Lung microvascular endothelial cell (primary cell): ENCODE results near the gene PRUNE2. TPM values are rescaled to one million over a fixed set of nuclear protein-coding genes. Genes with fewer than 3 reads are reported as not detected.
"Not testable (repeated sequence)": the region's sequence is repeated elsewhere in the genome, so short reads cannot be mapped to it uniquely, and the experiment has no call there.

Experiments
- DNase-seq, 2 donors: peaks; one replicate each; pipeline versions ENCODE4 v3.0.0 to v3.0.0-alpha.2; 2010; ENCODE audit warnings: low read depth in 2 of 2
- total RNA-seq: library from RNA; depleted of rRNA; stranded (reverse); fragments of >200 nt; gene quantifications from 2 replicates; pipeline ENCODE4 v1.2.1, GENCODE V29; 2014

PRUNE2 gene, protein sequence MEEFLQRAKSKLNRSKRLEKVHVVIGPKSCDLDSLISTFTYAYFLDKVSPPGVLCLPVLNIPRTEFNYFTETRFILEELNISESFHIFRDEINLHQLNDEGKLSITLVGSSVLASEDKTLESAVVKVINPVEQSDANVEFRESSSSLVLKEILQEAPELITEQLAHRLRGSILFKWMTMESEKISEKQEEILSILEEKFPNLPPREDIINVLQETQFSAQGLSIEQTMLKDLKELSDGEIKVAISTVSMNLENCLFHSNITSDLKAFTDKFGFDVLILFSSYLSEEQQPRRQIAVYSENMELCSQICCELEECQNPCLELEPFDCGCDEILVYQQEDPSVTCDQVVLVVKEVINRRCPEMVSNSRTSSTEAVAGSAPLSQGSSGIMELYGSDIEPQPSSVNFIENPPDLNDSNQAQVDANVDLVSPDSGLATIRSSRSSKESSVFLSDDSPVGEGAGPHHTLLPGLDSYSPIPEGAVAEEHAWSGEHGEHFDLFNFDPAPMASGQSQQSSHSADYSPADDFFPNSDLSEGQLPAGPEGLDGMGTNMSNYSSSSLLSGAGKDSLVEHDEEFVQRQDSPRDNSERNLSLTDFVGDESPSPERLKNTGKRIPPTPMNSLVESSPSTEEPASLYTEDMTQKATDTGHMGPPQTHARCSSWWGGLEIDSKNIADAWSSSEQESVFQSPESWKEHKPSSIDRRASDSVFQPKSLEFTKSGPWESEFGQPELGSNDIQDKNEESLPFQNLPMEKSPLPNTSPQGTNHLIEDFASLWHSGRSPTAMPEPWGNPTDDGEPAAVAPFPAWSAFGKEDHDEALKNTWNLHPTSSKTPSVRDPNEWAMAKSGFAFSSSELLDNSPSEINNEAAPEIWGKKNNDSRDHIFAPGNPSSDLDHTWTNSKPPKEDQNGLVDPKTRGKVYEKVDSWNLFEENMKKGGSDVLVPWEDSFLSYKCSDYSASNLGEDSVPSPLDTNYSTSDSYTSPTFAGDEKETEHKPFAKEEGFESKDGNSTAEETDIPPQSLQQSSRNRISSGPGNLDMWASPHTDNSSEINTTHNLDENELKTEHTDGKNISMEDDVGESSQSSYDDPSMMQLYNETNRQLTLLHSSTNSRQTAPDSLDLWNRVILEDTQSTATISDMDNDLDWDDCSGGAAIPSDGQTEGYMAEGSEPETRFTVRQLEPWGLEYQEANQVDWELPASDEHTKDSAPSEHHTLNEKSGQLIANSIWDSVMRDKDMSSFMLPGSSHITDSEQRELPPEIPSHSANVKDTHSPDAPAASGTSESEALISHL (N-terminal part only)
- total RNA-seq: 8.5 and 16.6 TPM in 2 replicates

DNA sequence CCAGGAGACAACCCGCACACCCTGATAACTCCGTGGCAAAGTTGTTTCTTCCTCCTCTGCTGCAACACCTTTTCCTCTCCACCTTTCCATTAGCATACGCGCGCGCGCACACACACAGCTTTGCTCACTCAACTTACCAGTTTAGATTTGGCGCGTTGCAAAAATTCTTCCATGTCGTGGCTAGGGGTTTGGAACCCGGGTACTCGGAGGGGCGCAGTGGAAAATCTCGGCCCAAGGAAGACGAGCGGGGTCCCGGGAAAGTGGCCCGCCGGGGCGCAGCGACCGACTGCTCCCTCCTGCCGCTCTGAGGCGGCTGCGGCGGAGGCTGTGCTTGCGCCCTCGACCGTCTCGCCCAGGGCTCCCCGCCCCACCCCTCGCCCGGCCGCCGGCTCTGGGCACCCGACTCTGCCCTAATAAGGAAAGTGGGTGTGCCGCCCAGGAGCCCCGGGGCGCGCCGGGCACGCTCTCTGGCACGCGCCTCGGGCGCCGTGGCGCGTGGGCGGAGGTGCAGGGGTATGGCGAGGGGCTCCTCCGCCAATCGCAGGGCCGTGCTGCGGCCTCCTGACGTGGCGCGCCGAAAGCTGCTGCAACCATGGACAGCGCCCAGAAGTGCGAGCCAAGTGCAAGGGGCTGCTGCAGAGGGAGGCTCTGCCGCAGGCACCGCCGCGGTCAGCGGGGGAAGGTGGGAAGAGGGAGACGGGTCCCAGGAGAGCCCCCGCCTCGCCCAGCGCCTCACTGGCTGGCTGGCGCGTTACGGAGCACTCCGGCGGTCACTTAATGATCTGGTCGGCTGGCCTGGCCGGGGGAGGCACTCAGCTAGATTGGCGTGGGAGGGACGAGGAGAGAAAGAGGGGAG is at the start of gene PRUNE2:
TSS of gene PRUNE2 (minus strand) at position 324 of the 856 bp plus-strand sequence. CDS start at position 173, 151 bp downstream.
- peak; percentile 49 to 60 for DNase-seq

DNA sequence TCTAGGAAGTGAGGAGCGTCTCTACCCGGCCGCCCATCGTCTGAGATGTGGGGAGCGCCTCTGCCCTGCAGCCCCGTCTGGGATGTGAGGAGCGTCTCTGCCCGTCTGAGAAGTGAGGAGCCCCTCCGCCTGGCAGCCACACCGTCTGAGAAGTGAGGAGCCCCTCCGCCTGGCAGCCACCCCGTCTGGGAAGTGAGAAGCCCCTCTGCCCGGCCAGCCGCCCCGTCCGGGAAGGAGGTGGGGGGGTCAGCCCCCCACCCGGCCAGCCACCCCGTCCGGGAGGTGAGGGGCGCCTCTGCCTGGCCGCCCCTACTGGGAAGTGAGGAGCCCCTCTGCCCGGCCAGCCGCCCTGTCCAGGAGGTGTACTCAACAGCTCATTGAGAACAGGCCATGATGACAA is 49.5 kb upstream of the PRUNE2 start:
- DNase-seq: not testable (repeated sequence)

DNA sequence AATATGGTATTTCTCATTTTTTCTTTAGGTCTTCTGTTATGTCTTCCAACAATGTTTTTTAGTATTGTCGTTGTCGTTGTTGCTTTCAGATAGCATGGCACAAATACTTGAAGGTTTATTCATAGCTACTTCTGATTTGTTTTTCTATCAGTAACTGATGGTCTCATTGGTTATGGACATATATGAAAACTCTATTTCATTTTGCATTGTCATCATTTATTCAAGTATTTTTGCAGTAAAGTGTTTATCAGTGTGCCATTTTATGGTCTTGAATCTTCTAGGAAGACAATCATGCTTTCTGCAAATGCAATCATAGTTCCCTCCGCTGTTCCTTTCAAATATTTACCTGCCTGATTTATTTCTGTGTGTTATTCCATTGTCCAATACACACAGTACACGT is 44.0 kb upstream of the PRUNE2 start:
- DNase-seq: no peak

DNA sequence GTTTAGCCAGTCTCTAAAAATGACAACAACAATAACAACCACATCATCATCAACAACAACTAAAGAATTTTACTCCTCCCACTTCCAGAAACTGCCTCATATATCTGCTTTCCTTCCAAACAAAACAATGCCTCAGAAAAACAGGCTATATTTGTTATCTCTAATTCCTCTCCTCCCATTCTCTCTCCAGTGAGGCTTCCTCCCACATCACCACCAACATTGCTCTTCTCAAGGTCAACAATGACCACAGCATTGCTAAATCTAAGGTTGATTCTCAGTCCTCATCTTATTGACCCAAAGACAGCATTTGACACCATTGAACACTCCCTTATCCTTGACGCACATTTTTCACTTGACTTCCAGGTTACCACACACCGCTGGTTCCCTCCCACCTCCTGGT is 38.1 kb upstream of the PRUNE2 start:
- no peak for DNase-seq

DNA sequence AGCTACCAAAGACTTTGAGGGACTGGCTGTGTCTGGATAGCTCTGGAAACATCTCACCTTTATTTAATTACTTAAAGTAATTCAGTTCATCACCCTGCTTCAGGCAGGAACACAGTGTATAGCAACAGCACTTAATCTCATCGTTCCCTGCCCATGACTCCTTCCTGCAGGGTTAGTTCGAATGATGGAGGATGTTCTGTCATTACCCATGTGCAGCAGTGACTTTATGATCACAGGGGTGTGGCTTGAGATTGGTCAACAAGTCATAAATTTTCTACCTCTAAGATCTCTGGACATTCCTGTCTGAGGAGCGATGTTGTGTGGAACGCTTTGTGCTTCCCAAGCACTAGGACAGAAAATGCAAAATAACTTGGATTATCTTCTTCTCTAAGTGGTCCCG is 37.1 kb upstream of the PRUNE2 start:
- DNase-seq: no peak

DNA sequence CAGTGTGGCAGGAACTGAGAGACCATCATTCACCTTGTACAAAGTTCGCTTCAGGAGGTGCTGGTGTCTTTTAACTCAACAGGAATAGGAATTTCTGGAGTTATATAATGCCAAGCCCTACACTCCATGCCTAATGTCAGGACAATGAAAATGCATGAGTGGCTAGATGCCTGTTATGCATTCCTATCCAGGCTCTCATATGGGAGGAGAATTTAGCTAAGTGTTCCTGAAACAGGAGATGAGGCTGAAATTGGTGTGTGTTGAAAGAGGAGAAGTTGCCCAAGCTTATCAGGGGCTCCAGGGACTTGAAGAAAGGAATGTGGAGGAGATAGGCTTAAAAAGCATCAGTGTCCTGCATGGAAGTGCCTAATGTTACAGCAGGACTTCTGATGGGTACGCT is 26.8 kb upstream of the PRUNE2 start:
- no peak for DNase-seq

DNA sequence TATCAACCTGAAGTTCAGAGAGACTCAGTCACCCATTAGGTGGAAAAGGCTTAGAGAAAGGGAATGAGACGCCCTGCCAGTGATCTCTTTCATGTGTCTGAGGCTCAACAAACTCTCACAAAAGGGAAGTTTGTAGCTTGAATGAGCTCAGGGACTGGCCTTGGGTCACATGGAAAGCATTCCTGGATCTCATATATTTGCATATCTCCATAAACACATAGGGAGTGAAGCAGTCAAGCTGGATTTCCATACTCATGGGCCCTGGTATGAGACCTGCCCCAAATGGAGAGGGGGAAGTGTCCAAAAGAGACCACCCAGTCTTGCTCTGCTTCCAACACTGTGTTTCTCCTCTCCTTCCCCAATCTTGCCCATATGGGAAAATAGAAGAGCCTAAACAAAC is 26.4 kb upstream of the PRUNE2 start:
- DNase-seq: no peak

DNA sequence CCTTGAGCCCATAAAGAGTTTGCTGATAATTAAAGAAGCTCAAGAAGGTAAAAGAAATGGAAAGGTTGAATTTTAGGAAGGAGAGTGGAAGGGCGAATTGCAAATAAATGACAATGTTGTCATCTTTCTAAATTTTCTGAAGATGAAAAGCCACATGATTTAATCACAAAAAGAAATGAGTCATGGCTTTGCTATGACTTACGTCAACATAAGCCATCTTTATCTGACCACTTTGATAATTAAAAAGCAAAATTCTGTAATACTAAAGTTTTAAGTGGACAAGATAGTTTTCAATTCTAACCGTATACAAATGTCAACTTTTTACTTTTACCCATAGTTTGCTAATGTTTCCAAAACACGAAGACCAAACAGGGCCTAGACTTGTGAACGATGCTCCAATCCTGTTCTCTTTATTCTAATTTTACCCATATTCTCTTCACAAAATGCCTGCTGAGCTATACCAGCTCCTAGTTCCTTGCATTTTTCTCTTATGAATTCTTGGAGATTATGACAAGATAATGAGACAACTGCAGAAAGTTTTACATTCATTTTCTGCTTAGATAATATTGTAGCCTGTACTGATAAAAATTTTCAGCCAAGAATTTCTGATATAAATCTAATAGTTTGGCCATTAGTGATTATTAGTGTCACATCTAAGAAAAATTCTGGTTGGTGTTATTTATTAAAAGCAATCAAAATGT is 21.8 kb upstream of the PRUNE2 start:
- DNase-seq: no peak

DNA sequence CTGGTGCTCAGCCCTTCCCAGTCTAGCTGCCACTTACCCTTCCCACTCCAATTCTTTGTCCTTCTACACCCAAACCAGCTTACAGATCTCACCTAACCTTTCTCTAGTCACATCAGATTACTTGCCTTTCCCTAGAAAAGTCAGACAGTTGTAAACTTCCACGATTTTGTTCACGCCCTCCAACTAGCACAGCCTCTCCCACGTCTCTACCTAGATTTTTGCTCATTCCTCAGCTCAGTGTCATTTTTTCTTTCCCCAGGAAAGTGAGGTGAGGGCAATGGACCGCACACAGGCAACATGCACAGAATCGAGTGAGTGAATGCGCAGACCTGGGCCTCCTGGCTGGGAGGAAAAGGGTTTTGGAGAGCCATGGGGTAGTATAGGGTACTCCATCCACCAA is 20.9 kb upstream of the PRUNE2 start:
- no peak for DNase-seq

DNA sequence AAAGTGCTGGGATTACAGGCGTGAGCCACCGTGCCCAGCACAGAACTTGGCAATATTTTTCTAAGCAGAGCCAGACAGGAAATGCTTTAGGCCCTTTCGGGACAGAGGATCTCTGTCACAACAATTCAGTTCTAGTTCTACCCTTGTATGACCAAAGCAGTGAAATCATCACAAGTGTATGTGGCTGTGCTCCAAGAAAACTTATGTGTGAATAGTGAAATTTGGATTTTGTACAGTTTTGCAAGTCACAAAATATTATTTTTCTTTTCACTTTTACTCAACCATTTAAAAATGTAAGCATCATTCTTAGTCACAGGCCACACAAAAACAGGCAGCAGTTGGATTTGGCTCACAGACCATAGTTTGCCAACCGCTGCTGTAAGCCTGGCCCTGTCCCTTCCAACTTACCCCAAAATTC is 20.4 kb upstream of the PRUNE2 start:
- DNase-seq: peak; percentile 12 to 52

DNA sequence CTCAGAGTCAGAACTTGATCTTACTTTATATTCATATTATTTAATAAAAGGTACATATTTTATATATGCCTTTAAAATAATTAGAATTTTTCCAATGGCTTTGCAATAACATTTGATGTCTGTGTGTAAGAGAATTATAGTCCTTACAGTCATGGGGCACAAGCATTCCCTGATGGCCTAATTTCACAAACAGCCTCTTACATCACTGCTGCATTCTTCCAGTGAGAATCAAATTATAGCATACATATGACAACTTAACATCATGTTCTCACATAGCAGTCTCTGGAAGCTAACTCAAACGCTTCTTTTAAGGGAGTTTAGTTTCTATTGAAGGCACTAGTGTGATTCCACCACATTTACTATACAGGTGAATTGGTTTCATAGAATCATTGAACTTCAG is 15.3 kb upstream of the PRUNE2 start:
- DNase-seq: no peak

DNA sequence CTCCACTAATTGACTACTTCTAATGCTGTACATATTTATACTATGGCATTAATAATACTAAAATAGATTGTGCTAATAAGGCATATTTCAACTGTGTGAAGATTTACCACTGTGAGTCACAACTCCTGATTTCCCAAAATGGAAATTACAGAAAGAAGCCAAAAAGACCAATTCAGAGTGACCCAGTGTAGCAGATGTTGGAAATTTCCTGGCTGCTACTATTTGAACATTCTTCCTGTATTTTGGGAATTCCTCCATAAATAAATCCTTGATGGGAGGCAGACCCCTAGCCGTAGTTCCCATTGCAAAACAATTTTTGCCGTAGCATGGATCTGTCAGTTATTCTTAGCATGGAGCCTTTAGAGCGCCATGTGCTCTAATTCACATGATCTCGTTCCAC is 11.4 kb upstream of the PRUNE2 start:
- DNase-seq: no peak

DNA sequence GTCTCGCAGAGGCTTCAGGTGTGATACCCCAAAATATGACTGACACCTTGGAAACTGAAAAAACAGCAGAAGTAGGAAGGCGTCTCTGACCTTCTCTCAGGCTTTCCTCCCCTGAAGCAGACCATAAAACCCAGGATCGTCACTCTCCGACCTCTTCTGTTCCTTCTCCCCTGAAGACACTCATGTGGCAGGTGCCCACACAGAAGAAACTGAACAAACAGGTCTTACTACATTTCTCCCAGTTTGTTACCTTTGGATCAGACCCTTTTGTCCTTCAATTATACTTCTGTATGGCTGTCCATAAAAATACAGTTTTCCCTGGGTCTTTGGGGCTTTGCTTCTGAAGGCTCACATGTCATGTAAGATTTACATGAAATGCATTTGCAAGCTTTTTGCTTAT is 10.3 kb upstream of the PRUNE2 start:
- no peak for DNase-seq

DNA sequence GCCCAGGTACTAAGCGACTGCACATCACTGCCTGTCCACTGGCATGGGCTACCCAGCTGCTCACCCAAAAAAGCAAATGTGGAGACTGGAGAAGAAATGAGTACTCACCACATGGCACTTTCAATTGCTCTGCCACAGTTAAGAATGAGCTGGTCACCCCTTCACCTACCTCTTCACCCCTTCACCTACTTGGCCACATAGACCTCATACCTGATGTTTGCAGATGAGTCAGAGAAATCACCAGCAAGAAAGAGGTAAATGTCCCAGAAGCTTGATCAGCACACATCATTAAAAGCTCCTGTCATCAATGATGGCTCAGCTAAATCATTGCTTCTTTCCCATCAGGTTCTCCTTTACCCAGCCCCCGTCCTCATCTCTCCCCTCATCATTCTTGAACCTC is 7.6 kb upstream of the PRUNE2 start:
- DNase-seq: no peak

DNA sequence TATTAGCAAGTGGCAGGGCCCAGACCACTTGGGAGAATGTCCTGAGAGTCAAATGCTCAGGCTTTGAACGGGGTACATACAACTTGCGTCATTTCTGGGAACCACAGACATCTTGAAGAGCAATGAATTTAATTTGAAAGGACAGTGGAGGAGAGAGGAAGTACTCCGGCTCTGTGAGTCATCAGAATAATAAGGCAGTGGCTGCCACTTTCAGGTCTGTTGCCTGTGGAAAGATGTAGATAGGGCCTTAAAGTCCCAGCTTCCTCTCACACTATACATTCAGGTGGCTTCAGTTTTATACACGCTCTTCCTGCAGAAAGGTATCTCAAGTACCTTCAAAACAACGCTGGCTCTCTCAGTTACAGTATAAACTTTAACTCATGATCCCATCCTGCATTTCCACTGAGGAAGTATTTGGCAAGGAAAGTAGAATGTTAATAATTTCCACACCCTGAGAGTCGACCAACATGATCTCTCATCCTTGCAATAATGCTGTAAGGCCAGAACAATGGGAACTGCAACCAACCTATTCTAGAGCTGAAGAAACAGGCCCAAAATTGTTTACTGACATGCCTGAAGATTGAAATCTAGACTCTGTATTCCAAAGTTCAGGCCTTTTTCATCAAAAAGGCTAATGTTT is 6.8 kb upstream of the PRUNE2 start:
- peak in 1 of 2 donors; percentile 5 for DNase-seq

DNA sequence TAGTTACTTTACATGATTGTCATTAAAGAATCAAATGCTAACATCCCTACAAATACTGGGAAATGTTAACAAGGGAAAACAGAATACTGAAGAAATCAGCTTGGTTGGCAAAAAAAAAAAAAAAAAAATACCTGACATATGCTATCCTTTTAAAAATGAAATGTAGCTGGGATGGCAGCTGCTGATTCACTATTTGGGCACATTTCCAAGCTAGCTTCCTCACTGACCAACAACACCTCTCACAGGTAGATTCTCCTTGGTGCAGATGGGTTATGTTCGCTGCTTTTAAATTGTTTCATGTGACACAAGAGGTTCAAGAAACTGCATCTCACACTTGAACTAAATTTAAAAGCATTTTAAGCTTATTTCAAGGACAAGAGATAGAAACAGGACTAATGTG is 6.1 kb upstream of the PRUNE2 start:
- no peak for DNase-seq

DNA sequence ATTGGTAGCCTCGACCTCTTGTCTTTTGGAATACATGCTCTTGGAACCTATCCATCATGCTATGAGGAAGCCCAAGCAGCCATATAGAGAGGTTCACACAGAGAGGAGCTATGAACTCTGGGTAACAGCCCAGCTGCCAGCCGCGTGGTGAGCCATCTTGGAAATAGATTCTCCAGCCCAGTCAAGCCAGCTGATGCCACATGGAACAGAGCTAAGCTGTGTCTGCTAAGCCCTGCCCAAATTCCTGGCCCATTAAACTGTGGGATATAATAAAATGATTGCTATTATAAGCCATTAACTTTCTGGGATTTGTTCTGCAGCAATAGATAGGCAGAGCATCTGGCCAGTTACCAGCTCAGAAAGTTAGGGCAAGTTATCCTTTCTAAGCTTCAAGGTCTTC is 4.9 kb upstream of the PRUNE2 start:
- DNase-seq: no peak

DNA sequence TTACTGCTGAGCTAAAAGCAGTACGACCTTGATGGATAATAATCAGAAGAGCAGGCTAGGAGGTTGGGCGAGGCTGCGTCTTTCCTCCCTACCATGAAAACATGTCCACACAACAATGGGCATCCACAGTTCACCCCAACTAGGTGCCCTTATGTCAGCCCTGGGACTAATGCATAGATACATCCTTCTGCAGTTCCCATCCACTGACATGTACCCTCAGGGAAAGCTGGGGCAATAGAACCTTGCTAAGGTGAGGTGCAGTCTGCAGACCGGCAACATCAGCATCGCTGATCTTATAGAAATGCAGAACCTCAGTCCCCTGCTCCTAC is 697 bp upstream of the PRUNE2 start:
- no peak for DNase-seq

DNA sequence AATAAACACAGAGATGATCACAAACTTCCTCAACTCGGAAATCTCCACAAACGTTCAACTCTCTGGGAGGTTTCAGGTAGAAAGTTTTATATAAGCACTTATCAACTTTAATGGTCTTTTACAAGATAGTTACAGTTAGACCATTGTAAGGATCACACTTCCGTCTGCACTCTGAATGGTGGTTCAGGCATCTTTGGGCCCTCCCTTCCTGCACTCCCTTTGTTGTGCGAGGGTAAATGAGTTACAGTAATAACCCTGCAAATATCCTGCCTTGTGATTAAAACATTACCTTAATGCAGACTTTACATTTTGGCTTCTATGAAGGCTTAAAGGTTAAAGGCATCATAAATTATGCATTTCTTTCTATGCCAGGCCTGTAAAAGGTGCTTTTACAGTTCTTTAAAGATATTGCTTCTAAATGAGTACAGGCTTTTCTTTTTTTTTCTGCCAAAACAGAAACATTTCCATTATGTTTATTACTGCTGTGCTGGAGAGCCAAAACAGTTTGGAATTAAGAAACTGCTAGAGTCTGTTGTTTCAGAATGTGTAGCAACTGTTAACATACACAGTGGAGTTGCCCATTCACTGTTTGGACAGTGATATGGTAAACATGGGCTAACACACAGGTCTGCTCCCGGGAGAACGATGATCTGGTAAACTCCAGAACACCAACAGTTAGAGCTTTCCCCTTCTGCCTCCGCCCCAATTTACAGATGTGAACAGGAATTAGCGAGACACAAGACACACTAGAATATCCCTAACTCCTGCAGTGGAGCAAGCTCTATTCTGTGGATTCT is 1.1 kb downstream of the PRUNE2 start:
- no peak for DNase-seq
